IPS DF 4.7 (cell line): ENCODE measurements around the gene ARFGAP1.

Experiments
- DNase-seq: peaks from one replicate; pipeline ENCODE4 v3.0.0-alpha.2; 2013; ENCODE audit warnings: low spot score; ENCODE audit errors: extremely low read depth

The ARFGAP1 gene

GRCh38 chr20:63272105-63273058, at the start of gene ARFGAP1:
TSS of gene ARFGAP1 (plus strand) at chr20:63272813. CDS start at chr20:63275581, 2,768 bp downstream.
- DNase-seq, result no peak

GRCh38 chr20:63223121-63223825, 49.3 kb upstream of the ARFGAP1 start:
- no peak for DNase-seq

GRCh38 chr20:63223826-63224207, 48.8 kb upstream of the ARFGAP1 start:
- DNase-seq, result no peak

- DNase-seq, result no peak
Observed at GRCh38 chr20:63224412-63225081, 48.1 kb upstream of the ARFGAP1 start.

GRCh38 chr20:63225082-63225454, 47.5 kb upstream of the ARFGAP1 start:
- no peak for DNase-seq

DNA sequence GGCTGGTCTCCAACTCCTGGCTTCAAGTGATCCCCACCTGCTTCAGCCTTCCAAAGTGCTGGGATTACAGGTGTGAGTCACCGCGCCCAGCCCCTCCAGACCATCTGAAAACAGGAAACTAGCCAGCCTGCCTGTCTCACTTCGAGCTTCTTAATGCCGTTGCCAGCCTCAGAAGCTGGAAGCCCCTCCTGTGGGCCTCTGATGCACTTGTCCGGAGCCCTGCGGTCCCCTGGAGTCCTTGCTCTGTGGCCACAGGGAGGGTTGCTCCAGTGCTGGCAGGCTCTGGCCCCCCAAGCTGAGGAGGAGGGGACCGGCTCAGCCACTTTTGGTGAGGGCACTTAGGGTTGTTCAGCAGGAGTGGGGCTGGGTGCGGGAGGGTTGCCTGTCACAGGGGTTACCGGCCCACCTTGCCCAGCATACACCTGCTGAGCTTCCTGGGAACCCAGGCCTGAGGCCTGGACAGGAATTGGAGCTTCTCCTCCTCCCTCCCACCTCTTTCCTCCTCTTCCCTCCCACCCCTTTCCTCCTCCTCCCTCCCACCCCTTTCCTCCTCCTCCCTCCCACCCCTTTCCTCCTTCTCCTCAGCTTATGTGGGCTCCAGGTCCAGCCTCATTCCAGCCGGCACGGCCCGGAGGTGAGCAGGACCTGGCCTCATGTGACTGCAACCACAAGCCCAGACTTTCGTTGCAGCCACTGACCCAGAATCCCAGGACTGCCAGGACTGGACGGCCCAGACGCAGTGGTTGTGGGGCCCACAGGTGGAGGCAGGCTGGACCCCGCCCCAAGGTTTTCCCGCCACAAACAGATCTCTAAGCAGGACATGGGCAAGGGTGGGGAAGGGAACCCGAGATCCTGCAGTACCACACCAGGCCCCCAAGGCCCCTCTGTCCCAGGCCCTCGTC, 46.3 kb upstream of the ARFGAP1 start:
- no peak for DNase-seq

- no peak for DNase-seq
Observed at GRCh38 chr20:63227260-63227659, 45.4 kb upstream of the ARFGAP1 start.

DNA sequence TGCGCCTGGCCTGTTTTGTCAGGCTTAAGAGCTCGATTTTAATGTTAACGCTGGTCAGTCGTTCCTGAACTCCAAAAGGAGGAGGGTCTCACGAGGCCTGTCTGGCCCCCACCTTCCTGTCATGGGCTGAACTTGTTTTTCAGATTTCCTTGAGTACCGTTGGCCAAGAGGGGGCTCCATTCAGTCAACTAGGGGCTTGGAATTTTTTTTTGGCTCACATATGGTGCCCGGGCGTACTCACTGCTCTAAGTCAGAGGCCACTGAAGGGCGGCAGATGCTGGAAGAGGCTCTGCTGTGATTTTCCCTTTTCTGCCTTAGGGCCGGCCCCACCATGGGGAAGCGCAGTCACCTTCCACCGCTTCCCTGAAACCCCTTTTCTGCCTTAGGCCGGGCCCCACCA, 43.8 kb upstream of the ARFGAP1 start:
- no peak for DNase-seq

DNA sequence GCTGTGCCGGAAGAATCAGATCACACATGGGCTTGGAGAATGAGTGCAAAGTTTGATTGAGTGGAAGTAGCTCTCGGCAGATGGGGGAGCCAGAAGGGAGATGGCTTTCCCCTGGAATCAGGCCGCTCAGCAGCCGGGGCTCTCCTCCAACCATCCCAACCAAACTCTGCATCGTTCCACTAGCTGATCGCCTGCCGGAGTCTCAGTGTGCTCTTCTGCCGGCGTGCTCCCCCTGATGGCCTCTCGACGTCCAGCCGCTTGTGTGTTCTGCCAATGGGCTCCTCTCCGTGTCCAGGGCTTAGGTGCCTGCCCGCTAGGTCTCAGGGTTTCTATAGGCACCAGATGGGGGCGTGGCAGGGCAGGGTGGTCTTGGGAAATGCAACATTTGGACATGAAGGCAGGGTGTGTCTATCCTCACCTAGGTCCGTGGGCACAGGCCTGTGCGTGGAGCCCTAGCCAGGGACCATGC, 41.8 kb upstream of the ARFGAP1 start:
- no peak for DNase-seq

GRCh38 chr20:63232235-63233060, 40.2 kb upstream of the ARFGAP1 start:
- no peak for DNase-seq

GRCh38 chr20:63233061-63233344, 39.6 kb upstream of the ARFGAP1 start:
- DNase-seq, result no peak

GRCh38 chr20:63233924-63234323, 38.7 kb upstream of the ARFGAP1 start:
- no peak for DNase-seq

DNA sequence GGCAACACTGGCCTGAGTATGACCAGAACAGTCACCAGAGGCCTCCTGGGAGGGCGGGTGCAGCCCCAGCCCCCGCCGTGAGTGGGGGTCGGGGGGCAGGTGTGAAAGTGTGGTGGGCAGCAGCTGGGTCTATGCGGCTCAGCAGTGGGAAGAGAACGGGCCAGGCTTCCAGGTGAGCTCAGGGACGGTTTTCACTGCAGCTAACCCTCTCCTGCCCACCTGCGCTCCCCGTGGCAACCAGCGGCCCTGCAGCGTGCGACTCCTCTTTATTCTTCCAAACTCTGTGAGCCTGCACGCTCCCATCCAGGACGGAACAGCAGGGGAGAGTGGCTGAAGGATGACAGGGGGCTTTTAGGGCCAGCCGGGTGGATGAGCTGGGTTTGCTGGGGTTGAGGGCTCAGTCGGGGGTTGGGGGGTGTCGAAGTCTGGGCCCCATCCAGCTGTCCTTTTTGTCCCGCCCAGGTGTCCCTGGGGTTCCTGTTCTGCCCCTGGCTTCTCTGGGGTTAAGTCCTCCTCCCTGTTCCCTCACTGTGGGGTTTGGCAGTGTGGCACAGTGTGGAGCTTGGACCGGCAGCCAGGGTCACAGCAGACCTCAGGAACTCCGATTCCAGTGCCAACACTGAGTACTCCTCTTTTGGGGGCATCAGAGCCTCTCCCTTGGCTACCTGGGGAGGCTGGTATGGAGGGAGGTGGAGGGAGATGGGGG, 37.8 kb upstream of the ARFGAP1 start:
- DNase-seq, result no peak

DNA sequence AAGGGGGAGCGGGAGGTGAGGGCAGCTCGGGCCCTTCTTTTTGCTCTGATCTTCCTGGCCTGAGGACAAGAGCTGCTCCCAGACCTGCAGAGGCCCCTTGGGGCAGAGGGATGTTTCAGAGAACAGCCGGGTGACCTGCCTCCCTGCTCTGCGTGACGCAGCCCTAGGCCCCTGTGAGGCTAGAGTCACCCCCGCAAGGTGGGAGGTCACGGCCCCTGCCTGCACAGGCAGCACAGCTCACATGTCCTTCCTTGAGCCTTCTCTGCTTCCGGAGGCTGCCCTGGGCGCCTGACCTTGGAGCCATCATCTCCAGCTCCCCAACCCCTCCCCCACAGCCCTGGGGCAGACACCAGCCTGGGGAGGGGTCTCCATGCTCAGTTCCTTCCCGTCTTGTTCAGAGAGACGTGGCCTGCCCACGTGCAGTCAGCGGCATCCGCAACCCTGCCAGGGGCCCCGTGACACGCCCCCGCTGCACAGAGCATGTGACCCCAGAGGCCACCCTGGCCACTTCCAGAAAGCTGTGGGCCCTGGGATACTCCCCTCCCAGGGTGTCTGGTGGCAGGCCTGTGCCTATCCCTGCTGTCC, 37.1 kb upstream of the ARFGAP1 start, which contains the start of gene BIRC7:
BIRC7 (plus strand) TSS at position 507 of the 585 bp plus-strand sequence. CDS start 192 bp downstream, outside the sequence.
- no peak for DNase-seq

DNA sequence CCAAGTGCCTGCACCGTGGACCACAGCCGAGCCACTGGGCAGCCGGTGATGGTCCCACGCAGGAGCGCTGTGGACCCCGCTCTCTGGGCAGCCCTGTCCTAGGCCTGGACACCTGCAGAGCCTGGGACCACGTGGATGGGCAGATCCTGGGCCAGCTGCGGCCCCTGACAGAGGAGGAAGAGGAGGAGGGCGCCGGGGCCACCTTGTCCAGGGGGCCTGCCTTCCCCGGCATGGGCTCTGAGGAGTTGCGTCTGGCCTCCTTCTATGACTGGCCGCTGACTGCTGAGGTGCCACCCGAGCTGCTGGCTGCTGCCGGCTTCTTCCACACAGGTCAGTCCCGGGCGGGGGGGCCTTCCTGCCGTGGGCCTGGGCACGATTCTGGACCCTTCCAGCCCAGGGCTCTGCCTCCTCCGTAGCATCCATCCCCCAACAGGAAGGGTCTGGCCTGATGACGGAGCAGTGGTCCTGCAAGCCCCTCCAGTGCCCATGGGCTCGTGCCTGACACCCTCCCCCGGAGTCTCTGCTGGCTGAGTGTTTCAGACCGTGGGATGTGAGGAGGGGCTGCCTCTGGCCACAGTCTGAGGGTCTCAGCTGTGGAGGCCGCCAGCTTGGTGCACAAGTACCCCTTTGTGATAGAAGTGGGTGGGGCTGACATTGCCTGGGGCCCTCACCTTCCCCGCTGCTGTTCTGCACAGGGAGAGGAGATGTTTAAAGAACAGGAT, 36.3 kb upstream of the ARFGAP1 start:
- no peak for DNase-seq

DNA sequence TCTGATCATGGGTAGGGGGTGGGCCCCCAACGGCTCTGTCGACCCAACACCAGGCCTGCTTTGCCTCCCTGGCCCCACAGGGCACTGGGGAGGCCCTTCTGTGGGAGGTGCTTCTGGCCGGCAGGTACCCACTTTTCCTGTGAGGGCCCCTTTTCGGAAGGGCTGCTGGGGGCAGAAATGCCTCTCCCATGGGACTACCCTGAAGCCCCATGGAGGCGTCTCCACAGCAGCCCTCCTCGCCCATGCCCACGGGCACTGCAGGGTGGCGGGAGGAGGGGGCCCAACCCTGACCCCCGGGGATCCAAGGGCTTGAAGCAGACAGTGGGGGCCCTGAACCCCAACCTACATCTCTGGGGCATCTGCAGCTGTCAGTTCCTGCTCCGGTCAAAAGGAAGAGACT, 34.6 kb upstream of the ARFGAP1 start:
- no peak for DNase-seq

GRCh38 chr20:63238514-63239125, 34.0 kb upstream of the ARFGAP1 start:
- DNase-seq, result no peak

DNA sequence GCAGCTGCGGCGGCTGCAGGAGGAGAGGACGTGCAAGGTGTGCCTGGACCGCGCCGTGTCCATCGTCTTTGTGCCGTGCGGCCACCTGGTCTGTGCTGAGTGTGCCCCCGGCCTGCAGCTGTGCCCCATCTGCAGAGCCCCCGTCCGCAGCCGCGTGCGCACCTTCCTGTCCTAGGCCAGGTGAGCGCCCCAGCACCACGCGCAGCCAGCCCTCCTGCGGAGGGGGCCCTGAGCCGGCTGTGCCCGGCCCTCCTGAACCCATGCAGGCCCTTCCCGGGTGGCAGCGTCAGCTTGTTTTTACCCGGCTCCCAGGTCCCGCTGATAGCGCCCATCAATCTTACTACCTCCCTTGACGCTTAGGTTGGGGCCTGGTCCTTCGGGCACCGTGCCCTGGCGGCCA, 33.2 kb upstream of the ARFGAP1 start:
- no peak for DNase-seq
